IMR-90 (cell line): ENCODE data around the gene GDF9. TPM values are rescaled to one million over a fixed set of nuclear protein-coding genes. Genes with fewer than 3 reads are reported as not detected.

Experiments
- ATAC-seq: fragments of 200-7000 bp; cut with Tn5 transposase; 2 replicates; pipeline ENCODE4 v1.9.1; 2020; ENCODE audit warnings: low read depth, mild to moderate bottlenecking, moderate library complexity
- BruUV-seq: library from RNA; stranded (reverse); fragments of 400-500 nt; replicated peaks from 2 replicates; lab custom pipeline; 2021; lab: Mats Ljungman, UMichigan
- CTCF ChIA-PET: fragments of 300-600 bp; formaldehyde crosslinking; extraction: SDS; loops from one replicate; lab custom pipeline; 2021; ENCODE audit warnings: antibody characterized with exemption; lab: Yijun Ruan, JAX
- POLR2A ChIA-PET: fragments of 300-600 bp; sonication (Branson Sonifier 250); formaldehyde crosslinking; loops from one replicate; lab custom pipeline; 2022; ENCODE audit warnings: antibody characterized with exemption; ENCODE audit not compliant: unreplicated experiment; lab: Charles Lee
- DNase-seq: peaks from one replicate; pipeline ENCODE4 v3.0.0; 2013
- H2AFZ ChIP-seq: replicated peaks from 2 replicates; pipeline ENCODE3; 2013; ENCODE audit warnings: low read length, mild to moderate bottlenecking; ENCODE audit not compliant: poor library complexity
- H2AK5ac ChIP-seq: 2 replicates; pipeline ENCODE4 v1.6.1; 2013; ENCODE audit warnings: low read depth, low read length, inconsistent platforms
- H2AK9ac ChIP-seq: replicated peaks from 2 replicates; pipeline ENCODE3; 2013; ENCODE audit warnings: mild to moderate bottlenecking, low read depth, low read length, moderate library complexity; ENCODE audit not compliant: poor library complexity
- H2BK120ac ChIP-seq: 2 replicates; pipeline ENCODE4 v1.6.1; 2013; ENCODE audit warnings: low read depth, low read length, inconsistent platforms
- H2BK15ac ChIP-seq: 3 replicates; pipeline ENCODE4 v1.6.1; 2013; ENCODE audit warnings: low read depth, low read length, inconsistent platforms
- H2BK20ac ChIP-seq: 2 replicates; pipeline ENCODE4 v1.6.1; 2013; ENCODE audit warnings: low read depth, mild to moderate bottlenecking, inconsistent platforms, low read length, moderate library complexity
- H2BK5ac ChIP-seq: 2 replicates; pipeline ENCODE4 v1.6.1; 2013; ENCODE audit warnings: mild to moderate bottlenecking, low read depth, low read length, inconsistent platforms; ENCODE audit not compliant: poor library complexity, severe bottlenecking
- H3K14ac ChIP-seq: replicated peaks from 2 replicates; pipeline ENCODE4 v1.6.1; 2013; ENCODE audit warnings: low read depth, low read length, inconsistent platforms
- H3K18ac ChIP-seq: 2 replicates; pipeline ENCODE4 v1.6.1; 2013; ENCODE audit warnings: low read depth, low read length, control low read depth
- H3K23ac ChIP-seq: 2 replicates; pipeline ENCODE4 v1.6.1; 2013; ENCODE audit warnings: low read depth, low read length, inconsistent platforms
- H3K27ac ChIP-seq: 2 replicates; pipeline ENCODE4 v1.5.1; 2013; ENCODE audit warnings: mild to moderate bottlenecking, control low read depth, low read length; ENCODE audit not compliant: insufficient read depth
- H3K27me3 ChIP-seq: 2 replicates; pipeline ENCODE4 v1.6.1; 2013; ENCODE audit warnings: low read length; ENCODE audit not compliant: control insufficient read depth, insufficient read depth
- H3K36me3 ChIP-seq: 2 replicates; pipeline ENCODE4 v1.6.1; 2013; ENCODE audit warnings: low read length, mixed read lengths; ENCODE audit not compliant: control insufficient read depth, insufficient read depth
- H3K4ac ChIP-seq: 2 replicates; pipeline ENCODE4 v1.6.1; 2013; ENCODE audit warnings: low read depth, low read length, inconsistent platforms
- H3K4me1 ChIP-seq: 2 replicates; pipeline ENCODE4 v1.6.1; 2013; ENCODE audit warnings: low read length, mixed read lengths; ENCODE audit not compliant: control insufficient read depth, insufficient read depth
- H3K4me2 ChIP-seq: 2 replicates; pipeline ENCODE4 v1.6.1; 2013; ENCODE audit warnings: low read depth, mild to moderate bottlenecking, control low read depth, low read length, moderate library complexity
- H3K4me3 ChIP-seq: 2 replicates; pipeline ENCODE4 v1.5.1; 2013; ENCODE audit warnings: low read depth, mild to moderate bottlenecking, control low read depth, low read length, moderate library complexity; ENCODE audit not compliant: insufficient read depth
- H3K56ac ChIP-seq: 2 replicates; pipeline ENCODE4 v1.6.1; 2013; ENCODE audit warnings: low read length, inconsistent platforms; ENCODE audit not compliant: insufficient read depth; ENCODE audit errors: extremely low read depth
- H3K79me1 ChIP-seq, 2 experiments: 2 replicates each; pipeline ENCODE4 v1.6.1; 2013; ENCODE audit warnings: low read length in 2 of 2, inconsistent platforms in 1 of 2, low read depth in 1 of 2
- H3K9ac ChIP-seq: 2 replicates; pipeline ENCODE4 v1.6.1; 2013; ENCODE audit warnings: low read depth, low read length, control low read depth
- H3K9me1 ChIP-seq: 2 replicates; pipeline ENCODE4 v1.6.1; 2013; ENCODE audit warnings: low read length, inconsistent platforms; ENCODE audit not compliant: insufficient read depth
- H3K9me3 ChIP-seq: 2 replicates; pipeline ENCODE4 v1.6.1; 2013; ENCODE audit warnings: low read length; ENCODE audit not compliant: control insufficient read depth, insufficient read depth
- H4K20me1 ChIP-seq: 2 replicates; pipeline ENCODE4 v1.6.1; 2013; ENCODE audit warnings: low read length, inconsistent platforms; ENCODE audit not compliant: insufficient read depth
- H4K5ac ChIP-seq: 2 replicates; pipeline ENCODE4 v1.6.1; 2013; ENCODE audit warnings: mild to moderate bottlenecking, low read depth, low read length, control low read depth
- H4K8ac ChIP-seq, 2 experiments: 2 replicates each; pipeline ENCODE4 v1.6.1; 2013; ENCODE audit warnings: low read depth in 2 of 2, low read length in 2 of 2, control low read depth in 1 of 2, inconsistent platforms in 1 of 2
- H4K91ac ChIP-seq: 2 replicates; pipeline ENCODE4 v1.6.1; 2013; ENCODE audit warnings: low read depth, low read length, inconsistent platforms; ENCODE audit not compliant: insufficient read depth
- BHLHE40 ChIP-seq: fragments of 150-350 bp; IDR thresholded peaks from 2 replicates; pipeline ENCODE4 v1.6.1; 2016; ENCODE audit warnings: mild to moderate bottlenecking, low read depth, low read length
- CEBPB ChIP-seq: IDR thresholded peaks from 2 replicates; pipeline ENCODE4 v1.6.1; 2012; ENCODE audit warnings: low read depth, low read length, improper control_type of control experiment
- CHD1 ChIP-seq: IDR thresholded peaks from 2 replicates; pipeline ENCODE4 v1.6.1; 2012; ENCODE audit warnings: low read depth, low read length, improper control_type of control experiment
- FOS ChIP-seq: fragments of 150-350 bp; IDR thresholded peaks from 2 replicates; pipeline ENCODE4 v1.6.1; 2016; ENCODE audit warnings: low read depth, low read length
- MAFK ChIP-seq: IDR thresholded peaks from 2 replicates; pipeline ENCODE4 v1.6.1; 2012; ENCODE audit warnings: low read depth, low read length, improper control_type of control experiment
- MAZ ChIP-seq: IDR thresholded peaks from 2 replicates; pipeline ENCODE4 v1.6.1; 2012; ENCODE audit warnings: low read depth, mild to moderate bottlenecking, low read length, improper control_type of control experiment, moderate library complexity, borderline replicate concordance
- MXI1 ChIP-seq: IDR thresholded peaks from 2 replicates; pipeline ENCODE4 v1.6.1; 2012; ENCODE audit warnings: low read depth, mild to moderate bottlenecking, low read length, moderate library complexity, borderline replicate concordance
- NFE2L2 ChIP-seq: fragments of 150-350 bp; IDR thresholded peaks from 2 replicates; pipeline ENCODE4 v1.6.1; 2016; ENCODE audit warnings: low read depth, mild to moderate bottlenecking, low read length
- POLR2A ChIP-seq: IDR thresholded peaks from 2 replicates; pipeline ENCODE4 v1.6.1; 2012; ENCODE audit warnings: mild to moderate bottlenecking, low read depth, low read length
- RAD21 ChIP-seq: IDR thresholded peaks from 2 replicates; pipeline ENCODE4 v1.6.1; 2012; ENCODE audit warnings: low read length, improper control_type of control experiment
- RCOR1 ChIP-seq: IDR thresholded peaks from 2 replicates; pipeline ENCODE4 v1.6.1; 2012; ENCODE audit warnings: mild to moderate bottlenecking, low read length, improper control_type of control experiment; ENCODE audit not compliant: insufficient replicate concordance
- SMC3 ChIP-seq: fragments of 150-350 bp; IDR thresholded peaks from 2 replicates; pipeline ENCODE4 v1.6.1; 2016; ENCODE audit warnings: low read depth, mild to moderate bottlenecking, antibody characterized with exemption, low read length, moderate library complexity
- USF2 ChIP-seq: fragments of 150-350 bp; IDR thresholded peaks from 2 replicates; pipeline ENCODE4 v1.6.1; 2017; ENCODE audit warnings: mild to moderate bottlenecking, antibody characterized with exemption, low read length, low read depth
- WGBS, 2 experiments: methylation state at CpG; one replicate each; pipeline versions ENCODE4 v1.1.5 to v1.1.7; 2013; ENCODE audit warnings: missing lambda C conversion rate in 2 of 2; ENCODE audit not compliant: insufficient read length in 1 of 2; ENCODE audit errors: extremely low coverage in 2 of 2; 5-methylcytosine and 5-hydroxymethylcytosine counted together
- dilution Hi-C: fragments of 300-500 bp; cut with HindIII; formaldehyde crosslinking; loops from one replicate; pipeline ENCODE4 v1.14.3; 2018; ENCODE audit warnings: low sequenced_read_pairs; ENCODE audit not compliant: unreplicated experiment
- in situ Hi-C: fragments of 300-500 bp; cut with MboI; formaldehyde crosslinking; loops from 3 replicates; pipeline ENCODE4 v1.14.3; 2019; ENCODE audit warnings: low sequenced_read_pairs, inconsistent platforms, mixed read lengths
- intact Hi-C: fragments of 100-400 bp; cut with micrococcal nuclease; formaldehyde crosslinking; loops from 2 replicates; pipeline ENCODE4 v1.10.0; 2022
- polyA plus RNA-seq, 3 experiments: library from polyadenylated mRNA; depleted of rRNA; stranded (reverse); fragments of >200 nt; gene quantifications; 2 replicates each; pipeline ENCODE4 v1.2.3, GENCODE V29; 2012; ENCODE audit warnings: low replicate concordance in 1 of 3
- total RNA-seq: library from RNA; depleted of rRNA; stranded (reverse); fragments of >200 nt; gene quantifications from 2 replicates; pipeline ENCODE4 v1.2.3, GENCODE V29; 2012
- TF ChIP-seq, protein P1 (sequence below): conservative IDR thresholded peaks from 2 replicates; pipeline ENCODE4 v1.5.1; 2012; ENCODE audit warnings: mild to moderate bottlenecking, low read depth, low read length, improper control_type of control experiment
- TF ChIP-seq, protein P2 (sequence below): fragments of 150-350 bp; IDR thresholded peaks from 2 replicates; pipeline ENCODE4 v1.6.1; 2016; ENCODE audit warnings: low read depth, mild to moderate bottlenecking, low read length, moderate library complexity, borderline replicate concordance

Gene GDF9
- total and polyA plus RNA-seq, 2 of the 4 experiments (the other 2 are of a cell fraction), result 0.18 to 0.21 TPM

- Histone ChIP-seq H3K18ac (no peak overlapping the region), H4K91ac (no peak overlapping the region), H4K8ac (no peak overlapping the region), H3K9ac (no peak overlapping the region), H2BK120ac (no peak overlapping the region), H3K4ac (no peak overlapping the region), H3K23ac (peak overlapping the region; percentile 44; the same call in 1 of the 2 replicates), H3K9me3 (no peaks in the 10 kb centered on the region), H2BK20ac (no peak overlapping the region), H3K27me3 (no peaks in the 10 kb centered on the region), H2AK5ac (peak overlapping the region; percentile 46; the same call in 1 of the 2 replicates), H3K9me1 (peaks cover 4% of the 10 kb centered on the region; the same call in 1 of the 2 replicates), H3K4me3 (no peak overlapping the region), H3K4me2 (no peak overlapping the region), H2AK9ac (peak overlapping the region; percentile 76), H3K27ac (no peak overlapping the region), H3K14ac (no peak overlapping the region), H4K20me1 (no peaks in the 10 kb centered on the region), H3K4me1 (peaks cover 4% of the 10 kb centered on the region; the same call in 1 of the 2 replicates), H3K36me3 (peaks cover 6% of the 10 kb centered on the region; the same call in 1 of the 2 replicates), H2BK5ac (no peak overlapping the region), H4K5ac (no peak overlapping the region), H2BK15ac (no peak overlapping the region), H3K56ac (no peak overlapping the region), H3K79me1 (peaks cover 13 to 32% of the 10 kb centered on the region in 2 experiments; a peak in 3 of 4 replicates), H2AFZ (no peak overlapping the region)
- no TSS peak for BruUV-seq
- WGBS, 2 experiments, result no CpG with 5 or more reads among the region's 4 CpGs
- intact Hi-C loops (no loop called here), dilution Hi-C loops (no loop called here), in situ Hi-C loops (no loop called here)
- POLR2A ChIA-PET, result interaction anchor here (0.6 kb wide), 1 partner anchor 8 kb away, joined by 10 read pairs; no protein-coding TSS in a partner anchor
- CTCF ChIA-PET, result interaction anchor here (0.6 to 1.7 kb wide), 4 partner anchors 8 to 459 kb away, joined by 3 to 5 read pairs (median 4); no protein-coding TSS in a partner anchor
- DNase-seq (no peak), ATAC-seq (no peak)
- TF ChIP-seq NFE2L2, result no peak
- no peak for TF ChIP-seq MAZ
- TF ChIP-seq, protein P1, sequence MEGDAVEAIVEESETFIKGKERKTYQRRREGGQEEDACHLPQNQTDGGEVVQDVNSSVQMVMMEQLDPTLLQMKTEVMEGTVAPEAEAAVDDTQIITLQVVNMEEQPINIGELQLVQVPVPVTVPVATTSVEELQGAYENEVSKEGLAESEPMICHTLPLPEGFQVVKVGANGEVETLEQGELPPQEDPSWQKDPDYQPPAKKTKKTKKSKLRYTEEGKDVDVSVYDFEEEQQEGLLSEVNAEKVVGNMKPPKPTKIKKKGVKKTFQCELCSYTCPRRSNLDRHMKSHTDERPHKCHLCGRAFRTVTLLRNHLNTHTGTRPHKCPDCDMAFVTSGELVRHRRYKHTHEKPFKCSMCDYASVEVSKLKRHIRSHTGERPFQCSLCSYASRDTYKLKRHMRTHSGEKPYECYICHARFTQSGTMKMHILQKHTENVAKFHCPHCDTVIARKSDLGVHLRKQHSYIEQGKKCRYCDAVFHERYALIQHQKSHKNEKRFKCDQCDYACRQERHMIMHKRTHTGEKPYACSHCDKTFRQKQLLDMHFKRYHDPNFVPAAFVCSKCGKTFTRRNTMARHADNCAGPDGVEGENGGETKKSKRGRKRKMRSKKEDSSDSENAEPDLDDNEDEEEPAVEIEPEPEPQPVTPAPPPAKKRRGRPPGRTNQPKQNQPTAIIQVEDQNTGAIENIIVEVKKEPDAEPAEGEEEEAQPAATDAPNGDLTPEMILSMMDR, result no peak
- no peak for TF ChIP-seq RCOR1
- no peak for TF ChIP-seq CHD1
- TF ChIP-seq POLR2A, result no peak
- TF ChIP-seq BHLHE40, result no peak
- TF ChIP-seq FOS, result no peak
- TF ChIP-seq CEBPB, result no peak
- TF ChIP-seq MXI1, result no peak
- TF ChIP-seq RAD21, result no peak
- TF ChIP-seq, protein P2, sequence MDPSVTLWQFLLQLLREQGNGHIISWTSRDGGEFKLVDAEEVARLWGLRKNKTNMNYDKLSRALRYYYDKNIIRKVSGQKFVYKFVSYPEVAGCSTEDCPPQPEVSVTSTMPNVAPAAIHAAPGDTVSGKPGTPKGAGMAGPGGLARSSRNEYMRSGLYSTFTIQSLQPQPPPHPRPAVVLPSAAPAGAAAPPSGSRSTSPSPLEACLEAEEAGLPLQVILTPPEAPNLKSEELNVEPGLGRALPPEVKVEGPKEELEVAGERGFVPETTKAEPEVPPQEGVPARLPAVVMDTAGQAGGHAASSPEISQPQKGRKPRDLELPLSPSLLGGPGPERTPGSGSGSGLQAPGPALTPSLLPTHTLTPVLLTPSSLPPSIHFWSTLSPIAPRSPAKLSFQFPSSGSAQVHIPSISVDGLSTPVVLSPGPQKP, result no peak
- no peak for TF ChIP-seq USF2
- TF ChIP-seq MAFK, result no peak
- TF ChIP-seq SMC3, result no peak
Measured at GRCh38 chr5:132827943-132828673, 38.2 kb downstream of the GDF9 start.
